HepG2 (cell line): Measurements from ENCODE around the gene CECR2. TPM values are rescaled to one million over a fixed set of nuclear protein-coding genes. Genes with fewer than 3 reads are reported as not detected.

ENCODE experiments used
- ATAC-seq: fragments of 200-7000 bp; cut with Tn5 transposase; 3 replicates; pipeline ENCODE4 v1.9.1; 2020; ENCODE audit warnings: mild to moderate bottlenecking, moderate library complexity
- BruUV-seq: library from RNA; stranded (reverse); fragments of 400-500 nt; replicated peaks from 2 replicates; lab custom pipeline; 2021; lab: Mats Ljungman, UMichigan
- CTCF ChIA-PET: fragments of 300-600 bp; formaldehyde crosslinking; extraction: SDS; loops from one replicate; lab custom pipeline; 2021; ENCODE audit warnings: low total read pairs, inconsistent platforms, low intra/inter-chr PET ratio; lab: Yijun Ruan, JAX
- POLR2A ChIA-PET: fragments of 350-600 bp; sonication (Branson Sonifier 250); formaldehyde crosslinking; loops from one replicate; lab custom pipeline; 2020; ENCODE audit warnings: antibody characterized with exemption, inconsistent platforms; lab: Yijun Ruan, JAX
- DNase-seq: peaks from one replicate; pipeline ENCODE4 v3.0.0-alpha.2; 2015; ENCODE audit warnings: low spot score
- FAIRE-seq: peaks from 3 replicates; lab custom pipeline; 2011; peaks lifted over from hg19 to GRCh38; lab: Jason Lieb, UNC
- H2AFZ ChIP-seq: one replicate; pipeline ENCODE4 v1.6.1; 2011; ENCODE audit warnings: low read length, inconsistent platforms
- H3K27ac ChIP-seq: fragments of 300-600 bp; 3 replicates; pipeline ENCODE4 v1.8.0; 2011; ENCODE audit warnings: mixed run types, mild to moderate bottlenecking, mixed read lengths, low read length, inconsistent platforms; ENCODE audit not compliant: insufficient read depth; ENCODE audit errors: extremely low read length
- H3K27me3 ChIP-seq, 2 experiments: fragments of 200-600 bp in 1 of 2; 2 replicates in 1 of 2; 3 replicates in 1 of 2; pipeline versions ENCODE4 v1.6.0 to v1.8.0; 2011; ENCODE audit warnings: low read length in 2 of 2, mild to moderate bottlenecking in 2 of 2, moderate library complexity in 2 of 2, inconsistent platforms in 1 of 2; ENCODE audit not compliant: insufficient read depth in 2 of 2, control insufficient read depth in 1 of 2
- H3K36me3 ChIP-seq, 2 experiments: fragments of 200-600 bp in 1 of 2; replicated peaks in 1 of 2; 2 replicates in 1 of 2; 3 replicates in 1 of 2; pipeline versions ENCODE4 v1.5.1 to v1.8.0; 2011; ENCODE audit warnings: low read length in 2 of 2, inconsistent platforms in 1 of 2; ENCODE audit not compliant: insufficient read depth in 2 of 2, control insufficient read depth in 1 of 2
- H3K4me1 ChIP-seq: 2 replicates; pipeline ENCODE4 v1.5.1; 2012; ENCODE audit warnings: low read length, inconsistent platforms; ENCODE audit not compliant: insufficient read depth
- H3K4me2 ChIP-seq: 2 replicates; pipeline ENCODE4 v1.6.0; 2011; ENCODE audit warnings: low read depth, low read length, inconsistent platforms
- H3K4me3 ChIP-seq, 3 experiments: fragments of 200-600 bp in 1 of 3; sonication (generic), shearing (Covaris generic) in 1 of 3; replicated peaks in 1 of 3; 2 replicates each; pipeline ENCODE4 v1.5.1; 2011 to 2016; ENCODE audit warnings: low read length in 3 of 3, inconsistent platforms in 2 of 3, low read depth in 2 of 3, mild to moderate bottlenecking in 2 of 3, control low read depth in 1 of 3, mixed read lengths in 1 of 3; ENCODE audit not compliant: insufficient read depth in 1 of 3
- H3K79me2 ChIP-seq: one replicate; pipeline ENCODE4 v1.6.1; 2011; ENCODE audit warnings: low read length, inconsistent platforms; ENCODE audit not compliant: insufficient read depth
- H3K9ac ChIP-seq: 2 replicates; pipeline ENCODE4 v1.6.0; 2011; ENCODE audit warnings: mild to moderate bottlenecking, low read depth, low read length, inconsistent platforms; ENCODE audit not compliant: insufficient read depth
- H3K9me3 ChIP-seq: 2 replicates; pipeline ENCODE4 v1.5.1; 2012; ENCODE audit warnings: mild to moderate bottlenecking, low read length
- H4K20me1 ChIP-seq: 2 replicates; pipeline ENCODE4 v1.6.0; 2011; ENCODE audit warnings: inconsistent platforms, mild to moderate bottlenecking, low read length, moderate library complexity; ENCODE audit not compliant: insufficient read depth
- CBX5 ChIP-seq: sonication (generic); formaldehyde crosslinking; IDR thresholded peaks from 2 replicates; pipeline ENCODE4 v1.4.0; 2020; ENCODE audit warnings: missing genetic modification reagents, borderline replicate concordance
- GTF2F1 ChIP-seq: fragments of 150-350 bp; IDR thresholded peaks from 2 replicates; pipeline ENCODE4 v1.6.1; 2014; ENCODE audit warnings: low read length
- HNRNPL ChIP-seq: fragments of 200-400 bp; formaldehyde crosslinking; IDR thresholded peaks from 2 replicates; pipeline ENCODE4 v1.6.1; 2017; ENCODE audit warnings: mild to moderate bottlenecking, low read depth, low read length
- HOXA7 ChIP-seq: sonication (generic); formaldehyde crosslinking; IDR thresholded peaks from 2 replicates; pipeline ENCODE4 v1.8.1; 2022; ENCODE audit warnings: mild to moderate bottlenecking, missing genetic modification reagents, moderate library complexity
- JARID2 ChIP-seq: sonication (generic); formaldehyde crosslinking; IDR thresholded peaks from 2 replicates; pipeline ENCODE4 v1.8.1; 2023; ENCODE audit warnings: missing genetic modification reagents, inconsistent platforms; ENCODE audit not compliant: insufficient replicate concordance
- KLF11 ChIP-seq: IDR thresholded peaks from 2 replicates; pipeline ENCODE4 v1.6.1; 2016; ENCODE audit warnings: missing compliant biosample characterization
- MXI1 ChIP-seq: IDR thresholded peaks from 3 replicates; pipeline ENCODE4 v1.6.1; 2012; ENCODE audit warnings: low read depth, low read length, inconsistent platforms, borderline replicate concordance
- NFRKB ChIP-seq: fragments of 450-650 bp; IDR thresholded peaks from 2 replicates; pipeline ENCODE4 v1.6.1; 2017
- SIX4 ChIP-seq: sonication (generic); formaldehyde crosslinking; IDR thresholded peaks from 2 replicates; pipeline ENCODE4 v1.4.0; 2020; ENCODE audit warnings: missing genetic modification reagents
- SNAPC5 ChIP-seq: sonication (generic); formaldehyde crosslinking; IDR thresholded peaks from 2 replicates; pipeline ENCODE4 v1.8.1; 2023; ENCODE audit warnings: mild to moderate bottlenecking, missing genetic modification reagents, borderline replicate concordance
- TBX2 ChIP-seq: sonication (generic); formaldehyde crosslinking; IDR thresholded peaks from 2 replicates; pipeline ENCODE4 v1.5.0; 2020; ENCODE audit warnings: missing genetic modification reagents, mild to moderate bottlenecking, borderline replicate concordance
- XBP1 ChIP-seq: sonication (generic); formaldehyde crosslinking; IDR thresholded peaks from 2 replicates; pipeline ENCODE4 v1.5.0; 2020; ENCODE audit warnings: missing genetic modification reagents
- ZFP36 ChIP-seq: fragments of 150-350 bp; IDR thresholded peaks from 2 replicates; pipeline ENCODE4 v1.6.1; 2018; ENCODE audit warnings: borderline replicate concordance, low read length, low read depth; ENCODE audit not compliant: partially characterized antibody
- ZNF34 ChIP-seq: sonication (generic); formaldehyde crosslinking; IDR thresholded peaks from 2 replicates; pipeline ENCODE4 v1.4.0; 2020; ENCODE audit warnings: mild to moderate bottlenecking, missing genetic modification reagents, borderline replicate concordance
- ZNF350 ChIP-seq: sonication (generic); formaldehyde crosslinking; IDR thresholded peaks from 2 replicates; pipeline ENCODE4 v1.4.0; 2020; ENCODE audit warnings: mild to moderate bottlenecking, low read depth, missing genetic modification reagents, borderline replicate concordance
- ZNF432 ChIP-seq: sonication (generic); formaldehyde crosslinking; IDR thresholded peaks from 2 replicates; pipeline ENCODE4 v1.5.0; 2020; ENCODE audit warnings: missing genetic modification reagents, mild to moderate bottlenecking, borderline replicate concordance
- ZNF563 ChIP-seq: sonication (generic); formaldehyde crosslinking; IDR thresholded peaks from 2 replicates; pipeline ENCODE4 v1.8.0; 2022; ENCODE audit warnings: mild to moderate bottlenecking, moderate library complexity, missing genetic modification reagents
- ZNF674 ChIP-seq: sonication (generic); formaldehyde crosslinking; IDR thresholded peaks from 2 replicates; pipeline ENCODE4 v1.5.0; 2020; ENCODE audit warnings: low read depth, mild to moderate bottlenecking, missing genetic modification reagents
- WGBS: methylation state at CpG from one replicate; pipeline ENCODE4 v1.1.6; 2017; ENCODE audit warnings: low lambda C conversion rate; 5-methylcytosine and 5-hydroxymethylcytosine counted together
- in situ Hi-C: cut with HindIII; loops from 2 replicates; pipeline ENCODE4 v1.10.0; 2017; ENCODE audit warnings: low pct_unique_long_range_greater_than_20kb; ENCODE audit not compliant: extremely low pct_ligation_motif_present
- intact Hi-C: fragments of 100-400 bp; cut with micrococcal nuclease; formaldehyde crosslinking; loops from one replicate; pipeline ENCODE4 v1.10.0; 2022; ENCODE audit not compliant: unreplicated experiment
- polyA plus RNA-seq, 8 experiments: library from polyadenylated mRNA; depleted of rRNA in 3 of 8; stranded (reverse) in 7 of 8; unstranded in 1 of 8; fragments of >200 nt; fragmentation: Illumina TruSeq in 4 of 8; extraction: Trizol in 4 of 8; gene quantifications; 2 replicates each; pipeline versions ENCODE4 v1.2.1 to v1.2.3, GENCODE V29; 2011 to 2016; ENCODE audit warnings: low read depth in 4 of 8, missing spikeins in 1 of 8, mixed read lengths in 1 of 8; ENCODE audit not compliant: insufficient read depth in 1 of 8
- total RNA-seq, 5 experiments: library from RNA; depleted of rRNA; stranded (reverse); fragments of >200 nt; fragmentation: Illumina TruSeq; extraction: Trizol; gene quantifications; 2 replicates each; pipeline ENCODE4 v1.2.3, GENCODE V29; 2016; ENCODE audit warnings: low read depth in 1 of 5

Gene CECR2
- total and polyA plus RNA-seq, 2 of the 13 experiments (the other 11 are each of a cell fraction or from before 2014, with no cell fraction given) = not detected

GRCh38 chr22:17576470-17576869 is 207.2 kb downstream of the CECR2 start:
- H3K4me1 ChIP-seq = peaks cover 32% of the 10 kb centered on the region
- ChIA-PET CTCF (no interaction called here), POLR2A (no interaction called here)
- no TSS peak for BruUV-seq
- H3K4me3 ChIP-seq = no peak overlapping the region
- WGBS = 43% methylated on average over 5 of the region's 6 CpGs
- H4K20me1 ChIP-seq = no peaks in the 10 kb centered on the region
- peaks cover 0 to under 1% of the 10 kb centered on the region in 2 experiments; a peak in 1 of 5 replicates for H3K27me3 ChIP-seq
- no peak overlapping the region for H3K27ac ChIP-seq
- FAIRE-seq (no peak), DNase-seq (no peak), ATAC-seq (no peak)
- no peaks in the 10 kb centered on the region for H3K9me3 ChIP-seq
- no peak overlapping the region for H2AFZ ChIP-seq
- intact Hi-C loops = no loop called here
- no peaks in the 10 kb centered on the region for H3K79me2 ChIP-seq
- H3K4me2 ChIP-seq = no peak overlapping the region
- TF ChIP-seq ZNF34 (no peak), TBX2 (CRISPR knock-in tag) (no peak), CBX5 (CRISPR knock-in tag) (no peak), NFRKB (no peak), ZNF674 (CRISPR knock-in tag) (no peak), GTF2F1 (no peak), KLF11 (CRISPR knock-in tag) (no peak), ZFP36 (no peak), HNRNPL (no peak), XBP1 (CRISPR knock-in tag) (no peak), MXI1 (no peak), HOXA7 (no peak), SIX4 (no peak), ZNF563 (no peak), SNAPC5 (CRISPR knock-in tag) (no peak), ZNF350 (CRISPR knock-in tag) (no peak), JARID2 (CRISPR knock-in tag) (no peak), ZNF432 (CRISPR knock-in tag) (no peak)
- no peak overlapping the region for H3K9ac ChIP-seq
- no peaks in the 10 kb centered on the region for H3K36me3 ChIP-seq
- in situ Hi-C loops = no loop called here
